GM18519 (cell line): ENCODE measurements around the gene ZBTB7B.
"Not testable (repeated sequence)": the region's sequence is repeated elsewhere in the genome, so short reads cannot be mapped to it uniquely, and the experiment has no call there.

Experiments
- ATAC-seq: cut with Tn5 transposase; IDR thresholded peaks from one replicate; pipeline ENCODE4 v1.9.1; 2021; ENCODE audit warnings: mild to moderate bottlenecking, moderate library complexity; ENCODE audit not compliant: unreplicated experiment, low FRiP score

Gene ZBTB7B

GRCh38 chr1:154986736-154987135 lies 15.9 kb upstream of the ZBTB7B start:
- not testable (repeated sequence) for ATAC-seq

GRCh38 chr1:154987326-154987725 lies 15.3 kb upstream of the ZBTB7B start:
- ATAC-seq = no peak

DNA sequence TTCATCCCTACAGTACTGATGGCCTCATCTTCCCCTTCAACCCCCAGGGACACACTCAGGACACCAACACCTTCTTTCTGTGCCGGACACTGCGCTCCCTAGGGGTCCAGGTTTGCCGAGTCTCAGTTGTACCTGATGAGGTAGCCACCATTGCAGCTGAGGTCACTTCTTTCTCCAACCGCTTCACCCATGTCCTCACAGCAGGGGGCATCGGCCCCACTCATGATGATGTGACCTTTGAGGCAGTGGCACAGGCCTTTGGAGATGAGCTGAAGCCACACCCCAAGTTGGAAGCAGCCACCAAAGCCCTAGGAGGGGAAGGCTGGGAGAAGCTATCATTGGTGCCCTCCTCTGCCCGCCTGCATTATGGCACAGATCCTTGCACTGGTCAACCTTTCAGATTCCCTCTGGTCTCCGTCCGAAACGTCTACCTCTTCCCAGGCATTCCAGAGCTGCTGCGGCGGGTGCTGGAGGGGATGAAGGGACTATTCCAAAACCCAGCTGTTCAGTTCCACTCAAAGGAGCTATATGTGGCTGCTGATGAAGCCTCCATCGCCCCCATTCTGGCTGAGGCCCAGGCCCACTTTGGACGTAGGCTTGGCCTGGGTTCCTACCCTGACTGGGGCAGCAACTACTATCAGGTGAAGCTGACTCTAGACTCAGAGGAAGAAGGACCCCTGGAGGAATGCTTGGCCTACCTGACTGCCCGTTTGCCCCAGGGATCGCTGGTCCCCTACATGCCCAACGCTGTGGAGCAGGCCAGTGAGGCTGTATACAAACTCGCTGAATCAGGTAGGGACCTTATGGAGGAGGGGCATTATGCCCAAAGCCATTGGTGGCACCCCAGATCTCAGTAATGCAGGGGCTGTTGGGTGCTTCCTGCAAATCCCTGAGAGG lies 14.3 kb upstream of the ZBTB7B start:
- ATAC-seq = no peak

GRCh38 chr1:154989195-154989860 lies 13.3 kb upstream of the ZBTB7B start:
- no peak for ATAC-seq

- ATAC-seq = no peak
Measured at GRCh38 chr1:154990276-154990675, 12.3 kb upstream of the ZBTB7B start.

DNA sequence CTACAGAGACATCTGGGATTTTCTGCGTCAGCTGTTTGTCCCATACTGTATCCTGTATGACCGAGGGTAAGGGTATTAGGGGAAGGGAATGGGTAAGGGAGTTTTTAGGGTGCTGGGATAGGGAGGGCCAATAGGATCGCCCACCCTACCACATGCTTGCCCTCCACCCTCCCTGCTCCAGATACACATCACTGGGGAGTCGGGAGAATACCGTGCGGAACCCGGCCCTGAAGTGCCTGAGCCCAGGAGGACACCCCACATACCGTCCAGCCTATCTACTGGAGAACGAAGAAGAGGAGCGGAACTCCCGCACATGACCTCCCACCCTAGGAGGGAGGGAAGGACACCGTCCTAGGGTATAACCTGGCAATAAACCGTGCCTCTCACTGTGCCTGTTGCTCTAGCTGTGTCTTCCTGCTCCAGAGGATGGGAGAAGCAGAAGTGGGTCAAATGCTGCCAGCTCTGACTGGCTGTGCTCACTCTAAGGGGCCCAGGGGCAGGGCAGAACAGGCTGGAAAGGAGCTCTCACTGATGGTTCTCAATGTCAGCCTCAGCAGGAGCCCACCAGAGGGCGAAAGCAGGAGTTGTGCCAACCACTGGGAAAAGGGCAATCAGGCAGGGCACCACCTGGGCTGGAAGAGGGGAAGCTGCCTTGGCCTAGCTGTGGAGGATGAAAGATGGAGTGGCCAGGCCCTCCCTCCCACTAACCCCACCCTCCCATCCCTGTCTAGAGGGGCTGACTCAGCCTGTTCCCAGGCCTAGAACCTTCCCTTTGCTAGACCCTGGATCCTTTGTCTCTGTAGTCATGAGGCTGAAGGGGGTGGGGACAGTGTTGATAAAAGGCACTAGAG lies 9.7 kb upstream of the ZBTB7B start:
- no peak for ATAC-seq

DNA sequence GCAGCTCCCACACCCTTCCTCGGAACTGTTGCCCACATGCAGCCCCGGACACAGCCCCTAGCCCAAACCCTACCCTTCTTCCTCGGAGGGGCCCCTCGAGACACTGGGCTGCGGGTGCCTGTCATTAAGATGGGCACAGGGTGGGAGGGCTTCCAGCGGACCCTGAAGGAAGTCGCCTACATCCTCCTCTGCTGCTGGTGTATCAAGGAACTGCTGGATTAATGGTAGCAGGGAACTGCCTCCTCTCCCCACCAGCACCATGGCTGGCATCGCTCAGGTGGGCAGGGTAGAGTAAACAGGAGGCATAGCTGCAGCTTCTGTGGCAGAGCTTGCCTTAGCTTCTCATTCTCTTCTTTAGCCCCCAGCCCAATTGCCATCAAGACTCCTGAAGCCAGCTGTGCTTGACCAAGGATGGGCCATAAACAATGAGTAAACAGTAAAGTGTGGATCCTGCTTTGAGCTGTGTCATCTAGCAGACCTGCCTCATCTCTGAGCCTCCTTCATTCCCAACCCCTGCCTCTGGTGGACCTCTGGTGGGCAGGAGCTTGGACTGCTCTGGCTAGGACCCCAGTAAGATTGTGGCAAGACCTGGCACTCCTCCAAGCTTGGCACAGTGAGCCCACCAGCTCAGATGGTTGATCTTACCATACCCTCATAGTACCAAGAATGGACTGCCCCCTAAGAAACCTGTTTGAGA lies 8.9 kb upstream of the ZBTB7B start, which contains the start of gene LENEP:
TSS of gene LENEP (plus strand) at position 15 of the 697 bp plus-strand sequence. CDS start at position 37, 22 bp downstream.
- ATAC-seq = no peak

- no peak for ATAC-seq
Measured at GRCh38 chr1:154994269-154994587, 8.4 kb upstream of the ZBTB7B start.

GRCh38 chr1:154994591-154994990 lies 8.0 kb upstream of the ZBTB7B start:
- ATAC-seq = no peak

DNA sequence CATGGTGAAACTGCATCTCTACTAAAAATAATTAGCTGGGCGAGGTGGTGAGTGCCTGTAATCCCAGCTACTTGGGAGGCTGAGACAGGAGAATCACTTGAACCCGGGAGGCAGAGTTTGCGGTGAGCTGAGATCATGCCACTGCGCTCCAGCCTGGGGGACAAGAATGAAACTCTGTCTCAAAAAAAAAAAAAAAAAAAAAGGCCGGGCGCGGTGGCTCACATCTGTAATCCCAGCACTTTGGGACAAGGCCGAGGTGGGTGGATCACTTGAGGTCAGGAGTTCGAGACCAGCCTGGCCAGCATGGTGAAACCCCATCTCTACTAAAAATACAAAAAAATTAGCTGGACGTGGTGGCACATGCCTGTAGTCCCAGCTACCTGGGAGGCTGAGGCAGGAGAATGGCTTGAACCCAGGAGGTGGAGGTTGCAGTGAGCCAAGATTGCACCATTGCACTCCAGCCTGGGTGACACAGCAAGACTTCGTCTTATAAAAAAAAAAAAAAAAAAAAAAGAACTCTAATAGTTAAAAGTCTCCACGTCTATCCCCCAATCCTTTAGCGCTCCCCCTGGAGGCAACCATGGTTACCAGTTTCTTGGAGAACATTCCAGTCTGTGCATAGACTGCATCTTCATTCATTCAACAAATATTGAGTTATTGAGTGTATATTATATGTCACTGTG lies 7.2 kb upstream of the ZBTB7B start:
- not testable (repeated sequence) for ATAC-seq

- ATAC-seq = no peak
Measured at GRCh38 chr1:154996966-154997701, 5.5 kb upstream of the ZBTB7B start.

DNA sequence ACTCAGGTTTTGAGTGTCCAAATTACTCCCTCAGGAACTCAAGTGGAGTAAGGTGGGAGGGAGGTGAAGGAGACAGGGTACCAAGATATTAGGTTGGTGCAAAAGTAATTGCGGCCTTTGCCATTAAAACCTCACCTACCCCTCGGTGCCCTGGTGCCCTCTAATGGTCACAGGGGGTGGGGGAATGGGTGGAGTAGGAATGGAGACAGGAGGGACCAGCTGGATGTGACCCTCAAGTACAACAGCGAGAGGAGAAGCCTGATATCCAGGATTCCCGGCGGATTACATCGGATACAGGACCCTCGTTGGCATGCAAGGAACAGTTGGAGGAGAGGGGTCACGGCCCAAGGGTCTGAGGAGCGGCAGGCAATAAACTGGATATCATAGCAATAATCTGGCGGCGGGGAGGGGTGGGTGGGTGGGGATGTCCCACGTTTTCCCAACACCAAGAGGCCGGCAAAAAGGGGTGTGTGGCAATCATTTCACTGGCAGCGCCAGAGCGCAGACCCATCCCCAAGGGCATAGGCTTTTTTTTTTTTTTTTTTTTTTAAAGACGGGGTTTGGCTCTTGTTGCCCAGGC lies 4.3 kb upstream of the ZBTB7B start:
- no peak for ATAC-seq

GRCh38 chr1:154998818-154999570 lies 3.6 kb upstream of the ZBTB7B start:
- ATAC-seq = no peak

GRCh38 chr1:154999571-155000410 lies 2.8 kb upstream of the ZBTB7B start:
- ATAC-seq = no peak

- no peak for ATAC-seq
Measured at GRCh38 chr1:155000411-155000725, 2.2 kb upstream of the ZBTB7B start.

- no peak for ATAC-seq
Measured at GRCh38 chr1:155000726-155001424, 1.7 kb upstream of the ZBTB7B start.

- ATAC-seq = no peak
Measured at GRCh38 chr1:155001425-155001674, 1.3 kb upstream of the ZBTB7B start.
